ENCODE data around the gene NKTR. TPM values are rescaled to one million over a fixed set of nuclear protein-coding genes. Genes with fewer than 3 reads are reported as not detected.
A peak's percentile ranks its signal among the peaks of the same experiment; 100 is the strongest.

Gene NKTR
- total and polyA plus RNA-seq, 2 of the 13 experiments (the other 11 are each of a cell fraction or from before 2014, with no cell fraction given) = 41.3 to 59.6 TPM

DNA sequence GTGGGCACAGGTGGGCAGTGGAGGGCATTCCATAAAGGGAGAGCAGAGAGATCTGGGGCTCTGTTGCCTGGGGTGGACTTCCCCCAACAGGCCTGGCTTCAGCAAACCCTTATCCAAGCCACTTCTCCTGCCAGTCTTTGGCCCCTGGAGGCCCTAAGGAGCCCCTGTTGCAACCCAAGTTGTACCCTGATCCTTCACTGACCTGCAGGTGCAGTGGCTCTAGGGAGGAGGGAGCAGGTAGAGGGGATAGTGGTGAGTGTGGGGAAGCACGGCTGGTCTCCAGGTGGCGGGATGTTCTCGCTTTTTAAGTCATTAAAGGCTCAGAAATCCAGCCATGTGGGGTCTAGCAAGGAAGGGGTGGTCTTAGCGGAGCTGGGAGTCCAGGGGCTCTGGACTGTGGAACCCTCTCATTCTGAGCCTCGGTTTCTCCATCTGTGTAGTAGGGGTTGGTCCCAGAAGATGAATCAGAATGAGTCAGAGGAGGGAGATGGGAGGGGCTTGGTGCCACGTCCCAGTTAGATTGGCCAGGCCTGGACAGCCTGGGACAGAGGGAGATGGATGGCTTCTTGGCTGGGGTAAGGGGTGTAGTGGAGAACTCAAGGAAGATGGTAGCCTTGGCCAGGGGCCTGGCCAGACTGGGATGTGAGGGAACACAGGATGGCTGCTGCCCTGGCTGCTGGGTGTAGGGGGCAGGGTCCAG, 55.6 kb downstream of the NKTR start (continued):
- TF ChIP-seq EEA1 (CRISPR knock-in tag; IDR thresholded peaks at IDR 0.05; ENCODE audit: borderline replicate concordance) (no peak), ZNF615 (CRISPR knock-in tag; IDR thresholded peaks at IDR 0.05; ENCODE audit: borderline replicate concordance) (0 out of 2 replicates have a peak, but pooled peaks have one; percentile 30), MED8 (CRISPR knock-in tag; IDR thresholded peaks at IDR 0.05; ENCODE audit: insufficient replicate concordance) (no peak), FOSL2 (CRISPR knock-in tag; IDR thresholded peaks at IDR 0.05) (peak; percentile 78), ZNF839 (CRISPR knock-in tag; IDR thresholded peaks at IDR 0.05; ENCODE audit: borderline replicate concordance) (no peak), JUN (CRISPR knock-in tag; IDR thresholded peaks at IDR 0.05) (no peak), CENPT (CRISPR knock-in tag; IDR thresholded peaks at IDR 0.05; ENCODE audit: low read depth) (no peak), TMF1 (CRISPR knock-in tag; IDR thresholded peaks at IDR 0.05; ENCODE audit: low read depth) (no peak), TARDBP (CRISPR knock-in tag; IDR thresholded peaks at IDR 0.05) (no peak), ZNF296 (CRISPR knock-in tag; conservative IDR thresholded peaks at IDR 0.05) (no peak)
- TF ChIP-seq, protein P1, sequence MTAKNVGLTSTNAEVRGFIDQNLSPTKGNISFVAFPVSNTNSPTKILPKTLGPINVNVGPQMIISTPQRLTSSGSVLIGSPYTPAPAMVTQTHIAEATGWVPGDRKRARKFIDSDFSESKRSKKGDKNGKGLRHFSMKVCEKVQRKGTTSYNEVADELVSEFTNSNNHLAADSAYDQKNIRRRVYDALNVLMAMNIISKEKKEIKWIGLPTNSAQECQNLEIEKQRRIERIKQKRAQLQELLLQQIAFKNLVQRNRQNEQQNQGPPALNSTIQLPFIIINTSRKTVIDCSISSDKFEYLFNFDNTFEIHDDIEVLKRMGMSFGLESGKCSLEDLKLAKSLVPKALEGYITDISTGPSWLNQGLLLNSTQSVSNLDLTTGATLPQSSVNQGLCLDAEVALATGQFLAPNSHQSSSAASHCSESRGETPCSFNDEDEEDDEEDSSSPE (CRISPR knock-in tag; IDR thresholded peaks at IDR 0.05) = no peak
